Stimulated activated CD8-positive, alpha-beta memory T cell treated with anti-CD3 and anti-CD28 coated beads, Interleukin-7, amount 100 ng/mL, for 1 hour (primary cell): ENCODE measurements around the gene SALL3.

Experiments used
- DNase-seq, 2 donors: peaks; one replicate each; pipeline ENCODE4 v3.0.0-alpha.2; 2020; ENCODE audit warnings: low read depth in 2 of 2

SALL3 gene

GRCh38 chr18:79006106-79006795 is 26.6 kb downstream of the SALL3 start:
- DNase-seq: no peak

- DNase-seq: no peak
Measured at GRCh38 chr18:79007440-79007839, 27.8 kb downstream of the SALL3 start.

DNA sequence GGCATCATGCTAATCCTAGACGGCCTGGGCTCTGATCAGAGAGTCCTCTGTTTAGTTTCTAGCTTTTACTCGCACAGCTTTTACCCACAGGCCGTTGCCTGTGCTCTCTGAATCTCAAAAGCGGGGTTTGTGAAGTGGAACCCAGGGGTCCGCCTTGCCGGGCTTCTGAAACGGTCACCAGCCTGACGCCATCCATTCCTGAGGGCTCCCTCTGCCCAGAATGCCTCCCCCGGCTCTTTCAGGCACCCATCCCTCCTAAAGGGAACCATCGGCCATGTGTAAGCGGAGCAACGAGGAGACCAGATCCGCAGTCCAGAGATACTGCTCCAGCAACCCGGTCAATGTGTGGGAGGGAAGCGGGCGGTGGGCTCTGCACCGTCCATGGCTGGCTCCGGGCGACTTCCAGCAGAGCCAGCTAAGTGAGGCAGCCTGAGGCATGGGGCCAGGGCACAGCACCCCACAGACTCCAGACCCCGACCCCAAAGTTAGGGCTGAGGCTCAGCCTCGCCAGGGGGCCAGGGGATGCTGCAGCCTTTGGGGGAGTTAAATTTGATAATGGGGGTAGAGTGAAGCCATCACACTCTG is 28.8 kb downstream of the SALL3 start:
- DNase-seq: no peak

- no peak for DNase-seq
Measured at GRCh38 chr18:79010802-79011201, 31.2 kb downstream of the SALL3 start.

DNA sequence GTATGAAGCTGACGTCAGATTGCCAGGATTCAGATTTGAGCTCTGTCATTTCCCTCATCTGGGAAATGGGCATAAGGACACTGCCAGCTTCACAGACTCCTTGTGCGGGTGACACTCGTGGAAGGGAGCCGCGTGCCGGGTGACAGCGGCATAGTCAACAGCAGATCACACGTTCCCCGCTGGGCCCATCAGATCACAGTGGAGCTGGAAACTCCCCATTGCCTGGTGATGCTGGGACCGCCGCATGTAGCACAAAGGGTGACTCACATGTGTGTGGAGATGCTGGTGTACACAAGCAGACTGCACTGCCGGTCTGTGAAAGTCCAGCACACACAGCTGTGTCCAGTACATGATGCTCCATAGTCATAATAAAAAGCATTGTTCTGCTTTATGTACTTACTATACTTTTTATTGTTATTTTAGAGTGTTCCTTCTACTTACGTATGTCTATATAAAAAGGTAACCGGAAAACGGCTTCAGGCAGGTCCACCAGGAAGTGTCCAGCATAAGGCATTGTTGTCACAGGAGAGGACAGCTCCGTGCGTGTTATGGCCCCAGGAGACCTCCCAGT is 31.8 kb downstream of the SALL3 start:
- DNase-seq: no peak

GRCh38 chr18:79013869-79014268 is 34.3 kb downstream of the SALL3 start:
- no peak for DNase-seq

- no peak for DNase-seq
Measured at GRCh38 chr18:79018911-79019310, 39.3 kb downstream of the SALL3 start.

- DNase-seq: no peak
Measured at GRCh38 chr18:79019881-79020280, 40.3 kb downstream of the SALL3 start.

- no peak for DNase-seq
Measured at GRCh38 chr18:79022603-79023002, 43.0 kb downstream of the SALL3 start.

- DNase-seq: no peak
Measured at GRCh38 chr18:79026491-79026890, 46.9 kb downstream of the SALL3 start.

- no peak for DNase-seq
Measured at GRCh38 chr18:79030680-79031079, 51.1 kb downstream of the SALL3 start.

GRCh38 chr18:79042276-79042675 is 62.7 kb downstream of the SALL3 start:
- no peak for DNase-seq

- DNase-seq: no peak
Measured at GRCh38 chr18:79043288-79043687, 63.7 kb downstream of the SALL3 start.

- DNase-seq: no peak
Measured at GRCh38 chr18:79046522-79046921, 66.9 kb downstream of the SALL3 start.

DNA sequence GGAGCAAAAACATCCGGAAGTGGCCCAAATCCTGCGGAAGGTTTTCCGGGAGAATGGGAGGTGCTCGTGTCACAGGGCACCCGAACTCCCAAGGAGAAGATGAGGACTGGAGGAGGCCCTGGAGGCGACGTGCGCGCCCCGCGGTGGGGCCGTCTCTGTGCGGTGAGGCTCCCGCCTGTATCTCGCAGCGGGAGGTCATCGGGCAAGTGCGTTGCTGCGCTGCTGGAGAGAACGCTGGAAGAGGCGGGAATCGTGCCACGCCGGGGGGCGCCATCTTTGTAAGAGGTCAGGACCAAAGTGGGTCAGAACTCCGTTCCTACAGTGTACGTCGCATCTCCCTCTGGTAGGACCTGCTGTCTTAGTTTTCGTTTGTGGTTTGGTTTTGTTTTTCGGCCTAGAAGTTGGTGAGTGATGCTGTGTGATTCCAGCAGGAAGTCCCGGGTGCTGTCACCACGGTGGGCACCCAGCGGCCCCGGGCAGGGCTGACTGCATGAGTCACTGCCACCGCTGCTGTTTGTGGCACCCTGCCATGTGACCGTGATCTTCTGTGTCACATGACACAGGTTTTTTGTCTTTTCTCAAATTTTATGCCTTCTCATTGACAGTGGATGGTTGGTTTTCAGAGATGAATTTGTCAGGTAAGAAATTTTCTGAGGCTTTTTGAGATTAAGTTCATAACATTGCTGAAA is 68.1 kb downstream of the SALL3 start:
- no peak for DNase-seq

DNA sequence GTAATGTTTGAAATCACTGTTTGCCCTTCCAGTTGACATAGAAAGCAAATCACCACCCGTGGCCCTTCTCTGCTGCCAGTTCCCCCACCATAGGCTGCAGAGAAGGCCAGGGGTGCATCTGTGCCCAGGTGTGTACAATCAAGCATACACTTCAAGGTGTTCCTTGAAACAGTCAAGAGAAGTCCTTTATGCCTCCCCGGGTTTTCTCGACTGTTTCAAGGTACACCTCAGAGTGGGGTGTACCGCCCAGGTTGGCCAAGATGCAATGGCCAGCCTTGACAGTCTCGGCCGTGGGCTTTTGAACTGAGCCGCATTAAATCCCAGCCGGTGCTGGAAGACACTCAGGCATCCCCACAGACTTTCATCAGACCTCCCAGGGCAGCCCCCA is 68.6 kb downstream of the SALL3 start:
- no peak for DNase-seq

GRCh38 chr18:79049506-79049905 is 69.9 kb downstream of the SALL3 start:
- no peak for DNase-seq
